Vagina (tissue), 2 donors: Measurements from ENCODE around the gene BSN. TPM values are rescaled to one million over a fixed set of nuclear protein-coding genes. Genes with fewer than 3 reads are reported as not detected.

Experiments
- DNase-seq, 2 donors: peaks; one replicate each; pipeline ENCODE4 v3.0.0-alpha.2; 2017; ENCODE audit errors: extremely low spot score in 2 of 2
- H3K27ac ChIP-seq: fragments of 200-600 bp; sonication (generic); one replicate; pipeline ENCODE4 v1.5.1; 2019
- H3K27me3 ChIP-seq: fragments of 200-600 bp; sonication (generic); one replicate; pipeline ENCODE4 v1.5.1; 2019
- H3K36me3 ChIP-seq, 2 donors: fragments of 200-600 bp; sonication (generic); one replicate each; pipeline ENCODE4 v1.5.1; 2017 to 2019
- H3K4me1 ChIP-seq: fragments of 200-600 bp; sonication (generic); one replicate; pipeline ENCODE4 v1.5.1; 2019
- H3K4me3 ChIP-seq, 2 donors: fragments of 200-600 bp; sonication (generic); 1 replicate in 1 of 2; 2 replicates in 1 of 2; pipeline ENCODE4 v1.5.1; 2016 to 2019
- H3K9me3 ChIP-seq: fragments of 200-600 bp; sonication (generic); one replicate; pipeline ENCODE4 v1.5.1; 2019
- POLR2A ChIP-seq, 2 donors: fragments of 450-650 bp; IDR thresholded peaks; one replicate each; pipeline ENCODE4 v1.6.1; 2017; ENCODE audit warnings: antibody characterized with exemption in 2 of 2, mild to moderate bottlenecking in 2 of 2, moderate library complexity in 2 of 2
- POLR2AphosphoS5 ChIP-seq, 2 donors: sonication (generic); formaldehyde crosslinking; IDR thresholded peaks; one replicate each; pipeline ENCODE4 v1.9.0; 2017; ENCODE audit warnings: antibody characterized with exemption in 2 of 2, mild to moderate bottlenecking in 2 of 2, low read depth in 1 of 2; ENCODE audit not compliant: insufficient read depth in 1 of 2
- intact Hi-C: fragments of 100-400 bp; cut with DNase I; formaldehyde crosslinking; loops from one replicate; pipeline ENCODE4 v1.15.1; 2023
- total RNA-seq: library from RNA; depleted of rRNA; stranded (reverse); fragments of >200 nt; gene quantifications from one replicate; pipeline ENCODE4 v1.2.3, GENCODE V29; 2016
- TF ChIP-seq, protein P1 (sequence below), 3 experiments: fragments of 450-650 bp in 2 of 3; fragments of 200-600 bp in 1 of 3; sonication (generic) in 1 of 3; IDR thresholded peaks; one replicate each; pipeline ENCODE4 v1.5.1; 2017 to 2019; ENCODE audit warnings: antibody characterized with exemption in 3 of 3, mild to moderate bottlenecking in 2 of 3, moderate library complexity in 2 of 3

Gene BSN
- total RNA-seq, 1 donor from 2014 or later: 0.74 TPM

DNA sequence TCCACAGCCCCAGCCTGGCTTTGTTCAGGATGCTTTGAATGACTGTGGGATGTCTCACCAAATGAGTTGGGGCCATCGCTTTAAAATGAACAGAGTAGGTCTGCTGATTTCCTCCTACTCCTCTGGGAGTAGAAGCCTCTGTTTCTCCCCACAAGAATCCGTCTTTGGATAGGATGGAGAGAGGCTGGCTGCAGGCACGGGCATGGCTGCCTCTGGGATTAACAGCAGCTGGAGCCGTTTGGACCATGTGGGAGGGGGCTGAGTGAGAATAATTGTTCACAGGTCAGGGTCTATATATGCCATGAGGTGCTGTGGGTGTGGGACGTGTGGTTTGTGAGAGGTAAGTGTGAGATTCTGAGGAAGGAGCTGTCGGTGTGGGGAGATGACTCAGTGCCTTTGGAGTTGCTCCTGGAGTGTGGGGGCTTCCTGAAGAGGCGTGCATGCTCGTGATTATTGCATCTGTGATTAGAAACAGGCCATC, 71.9 kb downstream of the BSN start:
- no peak for DNase-seq
- H3K9me3 ChIP-seq: no peaks in the 10 kb centered on the region
- no peaks in the 10 kb centered on the region for H3K27me3 ChIP-seq
- no peaks in the 10 kb centered on the region for H3K36me3 ChIP-seq
- H3K27ac ChIP-seq: no peak overlapping the region
- TF ChIP-seq, protein P1, sequence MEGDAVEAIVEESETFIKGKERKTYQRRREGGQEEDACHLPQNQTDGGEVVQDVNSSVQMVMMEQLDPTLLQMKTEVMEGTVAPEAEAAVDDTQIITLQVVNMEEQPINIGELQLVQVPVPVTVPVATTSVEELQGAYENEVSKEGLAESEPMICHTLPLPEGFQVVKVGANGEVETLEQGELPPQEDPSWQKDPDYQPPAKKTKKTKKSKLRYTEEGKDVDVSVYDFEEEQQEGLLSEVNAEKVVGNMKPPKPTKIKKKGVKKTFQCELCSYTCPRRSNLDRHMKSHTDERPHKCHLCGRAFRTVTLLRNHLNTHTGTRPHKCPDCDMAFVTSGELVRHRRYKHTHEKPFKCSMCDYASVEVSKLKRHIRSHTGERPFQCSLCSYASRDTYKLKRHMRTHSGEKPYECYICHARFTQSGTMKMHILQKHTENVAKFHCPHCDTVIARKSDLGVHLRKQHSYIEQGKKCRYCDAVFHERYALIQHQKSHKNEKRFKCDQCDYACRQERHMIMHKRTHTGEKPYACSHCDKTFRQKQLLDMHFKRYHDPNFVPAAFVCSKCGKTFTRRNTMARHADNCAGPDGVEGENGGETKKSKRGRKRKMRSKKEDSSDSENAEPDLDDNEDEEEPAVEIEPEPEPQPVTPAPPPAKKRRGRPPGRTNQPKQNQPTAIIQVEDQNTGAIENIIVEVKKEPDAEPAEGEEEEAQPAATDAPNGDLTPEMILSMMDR (IDR thresholded peaks at IDR 0.05): no peak
- no peak for TF ChIP-seq POLR2AphosphoS5 (IDR thresholded peaks at IDR 0.05; ENCODE audit: insufficient read depth in 1 of 2, low read depth in 1 of 2)
- no peak for TF ChIP-seq POLR2A (IDR thresholded peaks at IDR 0.05)
- no peaks in the 10 kb centered on the region for H3K4me1 ChIP-seq
- no peak overlapping the region for H3K4me3 ChIP-seq
- intact Hi-C loops: no loop called here

DNA sequence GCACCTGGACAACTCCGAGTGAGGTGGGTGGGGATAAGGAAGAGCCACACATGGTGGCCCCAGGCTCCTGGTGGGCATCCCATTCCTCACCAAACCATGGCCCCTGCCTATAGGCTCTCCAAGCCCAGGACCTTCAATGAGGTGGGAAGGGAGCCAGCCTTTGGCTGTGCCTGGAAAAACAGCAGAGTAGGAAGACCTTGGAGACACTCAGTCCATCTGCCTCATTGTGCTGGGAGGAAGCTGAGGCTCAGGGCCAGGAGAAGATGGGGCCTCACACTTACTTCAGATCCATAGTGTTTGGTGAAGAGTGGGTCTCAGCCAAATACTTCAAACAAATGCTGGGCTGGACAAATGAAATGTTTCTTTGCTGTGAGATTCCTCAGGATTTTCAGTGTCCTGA, 72.5 kb downstream of the BSN start:
- Histone ChIP-seq H3K36me3 (no peaks in the 10 kb centered on the region), H3K27me3 (no peaks in the 10 kb centered on the region), H3K27ac (no peak overlapping the region), H3K4me3 (no peak overlapping the region), H3K4me1 (no peaks in the 10 kb centered on the region), H3K9me3 (no peaks in the 10 kb centered on the region)
- intact Hi-C loops: no loop called here
- no peak for TF ChIP-seq POLR2A (IDR thresholded peaks at IDR 0.05)
- no peak for TF ChIP-seq POLR2AphosphoS5 (IDR thresholded peaks at IDR 0.05; ENCODE audit: insufficient read depth in 1 of 2, low read depth in 1 of 2)
- TF ChIP-seq, protein P1 (IDR thresholded peaks at IDR 0.05): no peak
- DNase-seq: no peak

DNA sequence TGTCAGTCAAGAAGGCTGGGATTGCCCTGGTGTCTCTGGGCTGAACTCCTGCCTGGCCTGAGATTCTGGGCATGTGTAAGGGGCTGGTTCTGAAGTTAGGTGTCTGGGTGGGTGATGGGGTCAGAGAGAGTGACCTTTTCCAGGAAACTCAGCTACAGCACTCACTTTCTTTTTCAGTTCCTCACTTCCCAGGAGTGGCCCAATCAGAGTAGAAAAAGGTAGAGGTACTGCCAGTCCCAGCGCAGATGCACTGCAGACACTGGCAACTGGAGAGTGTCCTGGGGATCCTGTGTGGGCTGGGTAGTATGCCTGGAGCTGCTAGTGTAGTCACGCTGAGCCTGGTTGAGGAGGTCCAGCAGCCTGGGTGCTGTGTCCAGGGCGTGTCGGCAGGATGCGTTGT, 73.4 kb downstream of the BSN start:
- no peak for DNase-seq
- Histone ChIP-seq H3K27me3 (no peaks in the 10 kb centered on the region), H3K36me3 (no peaks in the 10 kb centered on the region), H3K9me3 (no peaks in the 10 kb centered on the region), H3K27ac (no peak overlapping the region), H3K4me3 (no peak overlapping the region), H3K4me1 (no peaks in the 10 kb centered on the region)
- TF ChIP-seq POLR2A (IDR thresholded peaks at IDR 0.05) (no peak), POLR2AphosphoS5 (IDR thresholded peaks at IDR 0.05; ENCODE audit: insufficient read depth in 1 of 2, low read depth in 1 of 2) (no peak)
- TF ChIP-seq, protein P1 (IDR thresholded peaks at IDR 0.05): no peak
- intact Hi-C loops: no loop called here

DNA sequence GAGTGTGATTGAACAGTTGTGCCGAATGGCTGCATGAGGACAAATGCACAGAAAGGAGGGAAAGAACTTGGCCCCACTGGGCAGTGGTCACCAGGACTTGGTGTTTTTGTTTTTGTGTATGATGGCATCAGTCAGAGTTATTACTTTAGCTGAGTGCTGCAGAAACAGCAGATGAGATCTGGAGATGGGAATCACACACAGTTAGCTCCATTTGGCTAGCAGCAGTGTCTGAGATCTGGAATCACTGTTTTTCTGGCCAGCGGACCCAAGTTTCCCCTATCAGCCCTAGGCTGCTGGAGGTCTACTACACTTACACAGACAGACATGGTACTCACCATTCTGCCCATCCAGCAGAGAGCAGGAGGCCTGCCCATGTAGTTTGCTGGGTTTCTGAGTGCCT, 74.0 kb downstream of the BSN start:
- TF ChIP-seq, protein P1 (IDR thresholded peaks at IDR 0.05): no peak
- TF ChIP-seq POLR2A (IDR thresholded peaks at IDR 0.05): no peak
- TF ChIP-seq POLR2AphosphoS5 (IDR thresholded peaks at IDR 0.05; ENCODE audit: insufficient read depth in 1 of 2, low read depth in 1 of 2): no peak
- Histone ChIP-seq H3K9me3 (no peaks in the 10 kb centered on the region), H3K4me3 (no peak overlapping the region), H3K4me1 (no peaks in the 10 kb centered on the region), H3K27me3 (no peaks in the 10 kb centered on the region), H3K36me3 (no peaks in the 10 kb centered on the region), H3K27ac (no peak overlapping the region)
- DNase-seq: no peak
- intact Hi-C loops: no loop called here

DNA sequence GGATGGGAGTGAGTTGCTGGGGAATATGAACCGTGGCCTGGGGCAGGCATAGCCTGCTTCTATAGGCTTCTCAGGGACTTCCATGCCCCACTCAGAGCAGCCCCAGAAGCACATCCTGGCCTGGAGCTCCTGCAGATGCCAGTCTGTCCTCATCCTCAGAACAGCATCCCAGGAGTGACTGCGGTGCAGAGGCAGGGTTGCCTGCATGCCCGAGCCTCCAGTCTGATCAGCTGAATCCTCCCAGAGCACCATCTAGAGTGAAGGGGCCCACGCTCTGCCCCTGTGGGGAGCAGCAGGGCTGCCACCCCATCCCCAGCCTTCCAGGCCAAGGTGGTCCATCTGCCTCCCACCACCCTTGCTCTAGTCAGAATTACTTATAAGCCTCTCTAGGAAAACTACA, 75.2 kb downstream of the BSN start:
- Histone ChIP-seq H3K27me3 (no peaks in the 10 kb centered on the region), H3K4me3 (no peak overlapping the region), H3K4me1 (no peaks in the 10 kb centered on the region), H3K9me3 (no peaks in the 10 kb centered on the region), H3K36me3 (no peaks in the 10 kb centered on the region), H3K27ac (no peak overlapping the region)
- no peak for DNase-seq
- TF ChIP-seq POLR2A (IDR thresholded peaks at IDR 0.05) (no peak), POLR2AphosphoS5 (IDR thresholded peaks at IDR 0.05; ENCODE audit: insufficient read depth in 1 of 2, low read depth in 1 of 2) (no peak)
- TF ChIP-seq, protein P1 (IDR thresholded peaks at IDR 0.05): no peak
- intact Hi-C loops: no loop called here
